Stomach (tissue), 9 donors: Measurements from ENCODE around the gene NDC1. TPM values are rescaled to one million over a fixed set of nuclear protein-coding genes. Genes with fewer than 3 reads are reported as not detected.
A peak's percentile ranks its signal among the peaks of the same experiment; 100 is the strongest.

Experiments
- DNase-seq, 2 donors: peaks; one replicate each; pipeline versions ENCODE4 v3.0.0 to v3.0.0-alpha.2; 2013 to 2019
- H3K27ac ChIP-seq, 5 donors: fragments of 200-600 bp in 4 of 5; sonication (generic) in 4 of 5; one replicate each; pipeline ENCODE4 v1.5.1; 2013 to 2019; ENCODE audit warnings: mild to moderate bottlenecking in 1 of 5, moderate library complexity in 1 of 5
- H3K27me3 ChIP-seq, 3 donors: fragments of 200-600 bp; sonication (generic); one replicate each; pipeline ENCODE4 v1.5.1; 2017 to 2019; ENCODE audit warnings: mixed run types in 1 of 3
- H3K36me3 ChIP-seq, 4 donors: fragments of 200-600 bp; sonication (generic); 1 replicate in 3 of 4; 2 replicates in 1 of 4; pipeline ENCODE4 v1.5.1; 2016 to 2019
- H3K4me1 ChIP-seq, 4 donors: fragments of 200-600 bp; sonication (generic); one replicate each; pipeline ENCODE4 v1.5.1; 2016 to 2019
- H3K4me3 ChIP-seq, 4 donors: fragments of 200-600 bp; sonication (generic) in 3 of 4; one replicate each; pipeline ENCODE4 v1.5.1; 2016 to 2019; ENCODE audit warnings: mild to moderate bottlenecking in 1 of 4
- H3K9me3 ChIP-seq, 4 donors: fragments of 200-600 bp; sonication (generic); one replicate each; pipeline ENCODE4 v1.5.1; 2016 to 2019
- CTCF ChIP-seq, 7 experiments: fragments of 450-650 bp in 4 of 7; fragments of 200-600 bp in 3 of 7; sonication (generic) in 3 of 7; IDR thresholded peaks; one replicate each; pipeline ENCODE4 v1.5.1; 2016 to 2019; ENCODE audit warnings: antibody characterized with exemption in 7 of 7, control low read depth in 2 of 7, mild to moderate bottlenecking in 1 of 7
- EP300 ChIP-seq: sonication (generic); formaldehyde crosslinking; IDR thresholded peaks from one replicate; pipeline ENCODE4 v1.6.1; 2017; ENCODE audit warnings: antibody characterized with exemption
- POLR2A ChIP-seq, 4 donors: fragments of 450-650 bp; IDR thresholded peaks; one replicate each; pipeline ENCODE4 v1.6.1; 2016; ENCODE audit warnings: antibody characterized with exemption in 4 of 4, control low read depth in 2 of 4, mild to moderate bottlenecking in 1 of 4, moderate library complexity in 1 of 4
- POLR2AphosphoS5 ChIP-seq, 3 donors: sonication (generic); formaldehyde crosslinking; IDR thresholded peaks; one replicate each; pipeline ENCODE4 v1.6.1; 2016; ENCODE audit warnings: antibody characterized with exemption in 3 of 3
- WGBS, 5 donors: extraction: QIAGEN DNeasy Blood & Tissue Kit in 3 of 5; methylation state at CpG; one replicate each; pipeline versions ENCODE4 v1.1.5 to v1.1.7; 2013 to 2018; 5-methylcytosine and 5-hydroxymethylcytosine counted together
- intact Hi-C: fragments of 100-400 bp; cut with DNase I; formaldehyde crosslinking; loops from one replicate; pipeline ENCODE4 v1.15.1; 2023; ENCODE audit warnings: low total_unique reads
- polyA plus RNA-seq, 3 donors: library from polyadenylated mRNA; stranded (reverse); fragments of 200-250 nt; gene quantifications; one replicate each; pipeline ENCODE4 v1.2.3, GENCODE V29; 2013
- total RNA-seq, 5 donors: library from RNA; depleted of rRNA; stranded (reverse); fragments of >200 nt; gene quantifications; one replicate each; pipeline versions ENCODE4 v1.1.0 to v1.2.3, GENCODE V29; 2014 to 2016
- donor health status: healthy with polysubstance abuse.
- donor health status: Bipolar disorder and iron deficiency.
- donor health status: healthy.

Gene NDC1
- total and polyA plus RNA-seq, 8 donors: 2.6 to 46.9 (median 7.7) TPM

- intact Hi-C loops: no loop called here
- WGBS, 5 donors: 83 to 94% (median 92%) methylated on average over 6 of the region's 6 CpGs
- H3K27ac ChIP-seq: no peak overlapping the region
- H3K9me3 ChIP-seq: peaks cover 0 to 3% (median under 1%) of the 10 kb centered on the region in 4 donors
- DNase-seq: no peak
- no peaks in the 10 kb centered on the region for H3K27me3 ChIP-seq
- no peaks in the 10 kb centered on the region for H3K4me1 ChIP-seq
- TF ChIP-seq CTCF (IDR thresholded peaks at IDR 0.05) (no peak), POLR2A (IDR thresholded peaks at IDR 0.05) (no peak), POLR2AphosphoS5 (IDR thresholded peaks at IDR 0.05) (no peak), EP300 (no peak)
- peaks cover 9 to 29% (median 25%) of the 10 kb centered on the region in 4 donors for H3K36me3 ChIP-seq
- no peak overlapping the region for H3K4me3 ChIP-seq
Observed at GRCh38 chr1:53847980-53848379, 9.9 kb upstream of the NDC1 start.

DNA sequence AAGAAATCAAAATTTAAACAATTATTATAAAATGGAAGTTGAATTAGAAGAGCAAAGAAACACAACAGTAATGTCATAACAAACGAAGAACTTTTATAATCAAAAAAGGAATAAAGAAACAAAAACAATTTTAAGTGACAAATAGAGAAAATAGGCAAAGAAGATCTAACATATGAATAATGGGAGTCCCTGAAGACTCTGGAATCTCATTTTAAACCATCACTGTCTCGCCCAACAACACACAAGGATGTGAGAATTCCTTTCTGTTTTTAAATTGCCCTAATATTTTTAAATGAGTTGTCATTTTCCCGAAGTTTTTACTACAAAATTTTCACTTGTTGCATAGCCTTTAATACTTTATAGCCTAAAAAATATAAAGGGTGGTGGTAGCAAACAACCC lies 4.3 kb upstream of the NDC1 start:
- no peak overlapping the region for H3K4me3 ChIP-seq
- intact Hi-C loops: no loop called here
- no peak overlapping the region for H3K27ac ChIP-seq
- H3K36me3 ChIP-seq: no peaks in the 10 kb centered on the region
- TF ChIP-seq EP300 (no peak), POLR2A (IDR thresholded peaks at IDR 0.05) (no peak), POLR2AphosphoS5 (IDR thresholded peaks at IDR 0.05) (no peak), CTCF (IDR thresholded peaks at IDR 0.05) (no peak)
- WGBS, 5 donors: 81 to 90% (median 87%) methylated on average over 3 of the region's 3 CpGs
- peaks cover 0 to 8% (median 4%) of the 10 kb centered on the region in 4 donors for H3K4me1 ChIP-seq
- H3K27me3 ChIP-seq: no peaks in the 10 kb centered on the region
- H3K9me3 ChIP-seq: peaks cover 0 to 17% (median 11%) of the 10 kb centered on the region in 4 donors
- no peak for DNase-seq

GRCh38 chr1:53838654-53838974 lies 518 bp upstream of the NDC1 start:
- H3K36me3 ChIP-seq: no peaks in the 10 kb centered on the region
- peak overlapping the region in 4 of 5 donors; percentile 83 to 97 (median 96) for H3K27ac ChIP-seq
- H3K4me1 ChIP-seq: peaks cover 4 to 18% (median 15%) of the 10 kb centered on the region in 4 donors
- intact Hi-C loops: no loop called here
- H3K9me3 ChIP-seq: peaks cover 0 to 17% (median 11%) of the 10 kb centered on the region in 4 donors
- WGBS, 5 donors: 2 to 9% (median 5%) methylated on average over 2 of the region's 2 CpGs
- TF ChIP-seq POLR2AphosphoS5 (IDR thresholded peaks at IDR 0.05) (no peak), POLR2A (IDR thresholded peaks at IDR 0.05) (no peak)
- no peaks in the 10 kb centered on the region for H3K27me3 ChIP-seq
- peak overlapping the region; percentile 72 to 97 (median 92) for H3K4me3 ChIP-seq
- DNase-seq: no peak

- intact Hi-C loops: no loop called here
Observed at GRCh38 chr1:53837646-53837923, 511 bp downstream of the NDC1 start.

More at GRCh38 chr1:53837646-53837923, 511 bp downstream of the NDC1 start:
- H3K9me3 ChIP-seq: peaks cover 0 to 10% (median 7%) of the 10 kb centered on the region in 4 donors
- H3K4me1 ChIP-seq: peaks cover 4 to 18% (median 15%) of the 10 kb centered on the region in 4 donors
- H3K27ac ChIP-seq: peak overlapping the region in 4 of 5 donors; percentile 83 to 97 (median 96)
- H3K27me3 ChIP-seq: no peaks in the 10 kb centered on the region
- WGBS, 5 donors: 0 to 1% (median 0%) methylated on average over 5 of the region's 5 CpGs
- TF ChIP-seq CTCF (IDR thresholded peaks at IDR 0.05) (no peak), POLR2AphosphoS5 (IDR thresholded peaks at IDR 0.05) (no peak), EP300 (no peak), POLR2A (IDR thresholded peaks at IDR 0.05) (no peak)
- peak overlapping the region; percentile 72 to 97 (median 92) for H3K4me3 ChIP-seq
- no peaks in the 10 kb centered on the region for H3K36me3 ChIP-seq
- DNase-seq: no peak
